Sigmoid colon (tissue), 7 donors: ENCODE results near the gene KCNJ15. TPM values are rescaled to one million over a fixed set of nuclear protein-coding genes. Genes with fewer than 3 reads are reported as not detected.
"Not testable (repeated sequence)": the region's sequence is repeated elsewhere in the genome, so short reads cannot be mapped to it uniquely, and the experiment has no call there.

ENCODE experiments used
- DNase-seq: peaks from one replicate; pipeline ENCODE4 v3.0.0-alpha.2; 2019
- H3K27ac ChIP-seq, 4 donors: fragments of 200-600 bp; sonication (generic); one replicate each; pipeline ENCODE4 v1.5.1; 2016 to 2019; ENCODE audit warnings: mild to moderate bottlenecking in 1 of 4
- H3K27me3 ChIP-seq, 3 donors: fragments of 200-600 bp; sonication (generic); one replicate each; pipeline ENCODE4 v1.5.1; 2019; ENCODE audit warnings: mild to moderate bottlenecking in 1 of 3
- H3K36me3 ChIP-seq, 4 donors: fragments of 200-600 bp; sonication (generic); one replicate each; pipeline ENCODE4 v1.5.1; 2016 to 2019
- H3K4me1 ChIP-seq, 4 donors: fragments of 200-600 bp; sonication (generic); one replicate each; pipeline ENCODE4 v1.5.1; 2017 to 2019
- H3K4me3 ChIP-seq, 4 donors: fragments of 200-600 bp; sonication (generic); one replicate each; pipeline ENCODE4 v1.5.1; 2017 to 2019; ENCODE audit warnings: mild to moderate bottlenecking in 2 of 4, moderate library complexity in 1 of 4
- H3K9me3 ChIP-seq, 4 donors: fragments of 200-600 bp in 3 of 4; sonication (generic) in 3 of 4; one replicate each; pipeline versions ENCODE4 v1.5.1 to v1.6.1; 2013 to 2019
- CTCF ChIP-seq, 4 experiments: fragments of 450-650 bp in 3 of 4; fragments of 200-600 bp in 1 of 4; IDR thresholded peaks; one replicate each; pipeline ENCODE4 v1.5.1; 2016 to 2019; ENCODE audit warnings: antibody characterized with exemption in 4 of 4, mild to moderate bottlenecking in 3 of 4, moderate library complexity in 2 of 4
- EP300 ChIP-seq, 4 donors: sonication (generic); formaldehyde crosslinking; IDR thresholded peaks; one replicate each; pipeline ENCODE4 v1.6.1; 2017; ENCODE audit warnings: antibody characterized with exemption in 4 of 4
- POLR2A ChIP-seq, 2 donors: fragments of 450-650 bp; IDR thresholded peaks; one replicate each; pipeline ENCODE4 v1.6.1; 2016; ENCODE audit warnings: antibody characterized with exemption in 2 of 2, mild to moderate bottlenecking in 2 of 2, moderate library complexity in 2 of 2
- POLR2AphosphoS5 ChIP-seq, 4 donors: sonication (generic); formaldehyde crosslinking; IDR thresholded peaks; one replicate each; pipeline ENCODE4 v1.6.1; 2017; ENCODE audit warnings: antibody characterized with exemption in 4 of 4
- WGBS, 2 donors: extraction: QIAGEN DNeasy Blood & Tissue Kit; methylation state at CpG; one replicate each; pipeline ENCODE4 v1.1.7; 2013; 5-methylcytosine and 5-hydroxymethylcytosine counted together
- intact Hi-C: fragments of 100-400 bp; cut with DNase I; formaldehyde crosslinking; loops from one replicate; pipeline ENCODE4 v1.15.1; 2023
- polyA plus RNA-seq, 3 donors: library from polyadenylated mRNA; stranded (reverse); fragments of 200-250 nt; gene quantifications; one replicate each; pipeline ENCODE4 v1.2.3, GENCODE V29; 2013
- total RNA-seq, 4 donors: library from RNA; depleted of rRNA; stranded (reverse); fragments of >200 nt; gene quantifications; one replicate each; pipeline ENCODE4 v1.1.0, GENCODE V29; 2016
- donor health status: healthy with polysubstance abuse.
- donor health status: Bipolar disorder and iron deficiency.
- donor health status: healthy.

The KCNJ15 gene
- total and polyA plus RNA-seq, 7 donors: 0.22 to 0.60 (median 0.49) TPM; not detected in 4

- H3K4me1 ChIP-seq: no peaks in the 10 kb centered on the region
- no peaks in the 10 kb centered on the region for H3K27me3 ChIP-seq
- 67 to 83% methylated on average over 9 of the region's 9 CpGs for WGBS, 2 donors
- H3K27ac ChIP-seq: no peak overlapping the region
- TF ChIP-seq POLR2A (IDR thresholded peaks at IDR 0.05) (no peak), POLR2AphosphoS5 (IDR thresholded peaks at IDR 0.05) (no peak), CTCF (IDR thresholded peaks at IDR 0.05) (no peak), EP300 (IDR thresholded peaks at IDR 0.05) (no peak)
- intact Hi-C loops: no loop called here
- DNase-seq: no peak
- no peaks in the 10 kb centered on the region for H3K36me3 ChIP-seq
- no peak overlapping the region for H3K4me3 ChIP-seq
- no peaks in the 10 kb centered on the region for H3K9me3 ChIP-seq
These were observed 11.6 kb upstream of the KCNJ15 start for GRCh38 chr21:38244885-38245869.

- H3K27ac ChIP-seq: no peak overlapping the region
- no peaks in the 10 kb centered on the region for H3K27me3 ChIP-seq
- no peaks in the 10 kb centered on the region for H3K4me1 ChIP-seq
- no peaks in the 10 kb centered on the region for H3K9me3 ChIP-seq
- no peak for TF ChIP-seq CTCF (IDR thresholded peaks at IDR 0.05)
- TF ChIP-seq EP300 (IDR thresholded peaks at IDR 0.05): no peak
- no peak for TF ChIP-seq POLR2AphosphoS5 (IDR thresholded peaks at IDR 0.05)
- no peak for TF ChIP-seq POLR2A (IDR thresholded peaks at IDR 0.05)
- no peak for DNase-seq
- intact Hi-C loops: no loop called here
- H3K36me3 ChIP-seq: no peaks in the 10 kb centered on the region
- H3K4me3 ChIP-seq: no peak overlapping the region
These were observed 10.3 kb upstream of the KCNJ15 start for GRCh38 chr21:38246511-38246910.

- WGBS, 2 donors: 91 to 92% methylated on average over 2 of the region's 2 CpGs
- intact Hi-C loops, H3K27me3 ChIP-seq, DNase-seq, H3K36me3 ChIP-seq, H3K4me1 ChIP-seq, H3K4me3 ChIP-seq, H3K27ac ChIP-seq, H3K9me3 ChIP-seq: not testable (repeated sequence)
These were observed 9.7 kb upstream of the KCNJ15 start for GRCh38 chr21:38247054-38247453.

- TF ChIP-seq CTCF (IDR thresholded peaks at IDR 0.05) (no peak), EP300 (IDR thresholded peaks at IDR 0.05) (no peak), POLR2A (IDR thresholded peaks at IDR 0.05) (no peak)
- Histone ChIP-seq H3K4me1 (no peaks in the 10 kb centered on the region), H3K36me3 (no peaks in the 10 kb centered on the region), H3K27ac (no peak overlapping the region), H3K27me3 (no peaks in the 10 kb centered on the region), H3K9me3 (no peaks in the 10 kb centered on the region), H3K4me3 (no peak overlapping the region)
- no peak for DNase-seq
- intact Hi-C loops: no loop called here
- WGBS, 2 donors: 28 to 69% methylated on average over 4 of the region's 4 CpGs
These were observed 8.9 kb upstream of the KCNJ15 start for GRCh38 chr21:38247738-38248510.

GRCh38 chr21:38249256-38249655 lies 7.5 kb upstream of the KCNJ15 start:
- intact Hi-C loops: no loop called here
- TF ChIP-seq POLR2AphosphoS5 (IDR thresholded peaks at IDR 0.05) (no peak), CTCF (IDR thresholded peaks at IDR 0.05) (no peak), POLR2A (IDR thresholded peaks at IDR 0.05) (no peak), EP300 (IDR thresholded peaks at IDR 0.05) (no peak)
- Histone ChIP-seq H3K27ac (no peak overlapping the region), H3K36me3 (no peaks in the 10 kb centered on the region), H3K4me3 (no peak overlapping the region), H3K27me3 (no peaks in the 10 kb centered on the region), H3K4me1 (no peaks in the 10 kb centered on the region), H3K9me3 (no peaks in the 10 kb centered on the region)
- no peak for DNase-seq
- WGBS, 2 donors: 23 to 66% methylated on average over 1 of the region's 1 CpG
